HG03159 (cell line): Measurements from ENCODE around the gene RNGTT.
A peak's percentile ranks its signal among the peaks of the same experiment; 100 is the strongest.

ENCODE experiments used
- ATAC-seq: cut with Tn5 transposase; IDR thresholded peaks from one replicate; pipeline ENCODE4 v1.9.1; 2021; ENCODE audit warnings: mild to moderate bottlenecking, moderate library complexity; ENCODE audit not compliant: unreplicated experiment

The RNGTT gene

DNA sequence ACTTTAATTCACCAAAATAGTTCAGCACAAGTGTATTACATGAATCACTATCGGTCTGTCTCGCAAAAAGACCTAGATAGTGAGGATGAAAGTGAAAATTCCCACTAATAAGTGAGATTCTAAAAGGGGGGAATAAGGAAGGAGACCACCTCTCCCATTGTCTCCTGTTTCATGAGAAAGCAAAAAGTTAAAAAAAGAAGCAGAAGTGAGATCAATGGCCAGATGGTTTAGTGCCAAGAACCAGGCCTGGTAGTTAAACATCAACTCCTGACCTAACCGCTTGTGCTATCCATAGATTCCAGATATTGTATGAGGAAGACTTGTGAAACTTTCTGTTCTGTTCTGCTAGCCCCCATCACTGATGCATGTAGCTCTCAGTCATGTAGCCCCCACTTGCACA, 293.0 kb downstream of the RNGTT start:
- no peak for ATAC-seq

DNA sequence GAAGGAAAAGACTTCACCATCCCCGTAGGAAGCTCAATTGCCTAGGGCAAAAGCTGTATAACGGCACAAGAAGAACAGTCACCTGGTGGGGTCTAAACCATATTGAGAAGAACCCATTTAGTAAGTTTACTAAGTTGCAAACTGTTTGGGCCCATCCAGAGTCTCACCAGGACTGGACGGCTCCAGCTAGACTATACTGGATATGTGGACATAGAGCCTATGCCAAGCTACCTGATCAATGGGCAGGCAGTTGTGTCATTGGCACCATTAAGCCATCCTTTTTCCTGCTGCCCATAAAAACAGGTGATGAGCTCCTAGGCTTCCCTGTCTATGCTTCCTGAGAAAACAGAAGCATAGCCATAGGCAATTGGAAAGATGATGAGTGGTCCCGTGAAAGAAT, 293.9 kb downstream of the RNGTT start:
- no peak for ATAC-seq

DNA sequence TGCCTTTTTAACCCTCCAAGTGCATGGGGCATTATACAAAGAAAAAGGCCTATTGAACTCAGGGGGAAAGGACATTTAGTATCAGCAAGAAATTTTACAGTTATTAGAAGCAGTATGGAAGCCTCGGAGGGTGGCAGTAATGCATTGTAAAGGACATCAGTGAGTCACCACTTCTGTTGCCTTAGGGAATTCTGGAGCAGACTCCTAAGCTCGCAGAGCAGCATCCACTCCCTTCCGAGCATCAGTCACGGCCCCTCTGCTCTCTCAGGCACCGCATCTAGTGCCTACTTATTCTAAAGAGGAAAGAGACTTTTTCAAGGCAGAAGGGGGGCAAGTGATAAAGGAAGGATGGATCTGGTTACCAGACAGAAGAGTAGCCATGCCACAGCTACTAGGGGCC, 296.5 kb downstream of the RNGTT start:
- ATAC-seq, result no peak

DNA sequence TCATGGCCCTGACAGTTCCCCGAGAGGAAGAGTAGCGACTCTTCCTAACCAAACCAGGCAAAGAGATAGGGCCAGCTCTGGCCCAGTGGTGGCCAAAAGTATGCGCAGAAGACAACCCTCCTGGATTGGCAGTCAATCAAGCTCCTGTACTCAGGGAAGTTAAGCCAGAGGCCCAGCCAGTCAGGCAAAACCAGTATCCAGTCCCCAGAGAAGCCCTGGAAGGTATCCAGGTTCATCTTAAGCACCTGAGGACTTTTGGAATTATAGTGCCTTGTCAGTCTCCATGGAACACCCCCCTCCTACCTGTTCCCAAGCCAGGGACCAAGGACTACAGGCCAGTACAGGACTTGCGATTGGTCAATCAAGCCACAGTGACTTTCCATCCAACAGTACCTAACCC, 298.3 kb downstream of the RNGTT start:
- ATAC-seq, result no peak

DNA sequence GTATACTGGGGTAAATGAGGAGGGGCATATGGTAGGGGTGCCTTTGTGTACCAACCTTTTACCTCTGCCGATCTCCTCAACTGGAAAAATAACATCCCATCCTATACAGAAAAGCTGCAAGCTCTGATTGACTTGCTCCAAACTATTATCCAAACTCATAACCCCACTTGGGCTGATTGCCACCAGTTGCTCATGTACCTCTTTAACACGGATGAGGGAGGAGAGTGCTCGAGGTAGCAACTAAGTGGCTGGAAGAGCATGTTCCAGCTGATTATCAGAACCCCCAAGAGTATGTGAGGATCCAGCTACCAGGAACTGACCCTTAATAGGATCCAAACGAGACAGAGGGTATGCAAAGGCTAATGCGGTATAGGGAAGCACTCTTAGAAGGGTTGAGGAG, 299.6 kb downstream of the RNGTT start:
- no peak for ATAC-seq

DNA sequence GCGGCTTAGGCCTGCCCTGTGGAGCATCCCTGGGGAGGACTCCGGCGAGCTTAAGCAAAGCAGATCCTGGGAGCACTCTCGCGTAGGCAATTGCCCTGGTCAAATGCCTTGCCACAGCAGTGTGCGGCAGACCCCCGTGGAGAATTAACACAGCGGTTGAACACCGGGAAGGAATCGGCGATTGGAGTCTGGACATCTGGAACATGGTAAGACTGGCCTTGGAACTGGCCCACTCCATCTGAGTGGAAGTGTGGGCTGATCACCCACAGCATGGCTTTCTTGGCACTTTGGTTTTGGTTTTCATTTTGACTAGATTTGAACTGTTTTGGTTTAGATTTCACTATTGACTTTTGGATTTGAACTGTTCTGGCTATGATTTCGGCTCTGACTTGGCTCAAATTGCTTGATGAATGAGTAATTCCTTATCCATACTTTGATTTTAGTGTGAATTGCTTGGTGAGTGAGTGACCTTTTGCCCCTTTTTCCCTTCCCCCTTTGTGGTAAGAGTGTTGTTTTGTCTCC, 300.7 kb downstream of the RNGTT start:
- ATAC-seq, result peak; percentile 52

DNA sequence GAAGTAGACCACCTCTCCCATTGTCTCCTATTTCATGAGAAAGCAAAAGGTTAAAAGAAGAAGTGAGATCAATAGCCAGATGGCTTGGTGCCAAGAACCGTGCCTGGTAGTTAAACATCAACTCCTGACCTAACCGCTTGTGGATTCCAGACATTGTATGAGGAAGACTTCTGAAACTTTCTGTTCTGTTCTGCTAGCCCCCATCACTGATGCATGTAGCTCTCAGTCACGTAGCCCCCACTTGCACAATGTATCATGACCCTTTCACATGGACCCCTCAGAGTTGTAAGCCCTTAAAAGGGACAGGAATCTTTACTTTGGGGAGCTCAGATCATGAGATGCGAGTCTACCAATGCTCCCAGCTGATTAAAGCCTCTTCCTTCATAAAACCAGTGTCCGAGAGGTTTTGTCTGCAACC, 301.2 kb downstream of the RNGTT start:
- ATAC-seq, result peak; percentile 70

DNA sequence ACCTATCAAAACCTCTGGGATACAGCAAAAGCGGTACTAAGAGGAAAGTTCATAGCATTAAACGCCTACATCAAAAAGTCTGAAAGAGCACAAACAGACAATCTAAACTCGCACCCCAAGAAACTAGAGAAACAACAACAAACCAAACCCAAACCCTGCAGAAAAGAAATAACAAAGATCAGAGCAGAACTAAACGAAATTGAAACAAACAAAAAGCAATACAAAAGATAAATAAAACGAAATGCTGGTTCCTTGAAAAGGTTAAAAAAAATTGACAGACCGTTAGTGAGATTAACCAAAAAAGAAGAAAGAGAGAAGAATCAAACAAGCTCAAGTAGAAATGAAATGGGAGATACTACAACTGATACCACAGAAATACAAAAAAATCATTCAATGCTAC, 302.3 kb downstream of the RNGTT start:
- no peak for ATAC-seq

DNA sequence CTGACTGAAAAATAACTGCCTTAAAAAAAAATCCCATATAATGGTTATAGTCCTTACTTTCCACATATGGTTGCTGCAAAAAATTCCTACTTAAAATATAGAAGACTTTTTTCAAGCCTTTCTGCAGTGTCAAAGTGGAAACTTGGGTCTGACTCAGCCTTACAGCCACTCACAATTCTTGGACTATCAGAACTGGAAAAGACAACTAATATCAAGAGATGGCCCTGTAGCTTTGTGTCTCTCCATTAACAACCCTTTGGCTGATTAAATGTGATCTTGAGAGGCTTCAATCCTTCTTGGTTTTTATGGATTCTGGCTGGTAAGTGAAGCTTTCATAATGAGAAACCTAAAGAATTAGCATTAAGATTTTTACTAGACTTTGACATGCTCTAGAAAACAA, 307.8 kb downstream of the RNGTT start:
- no peak for ATAC-seq

DNA sequence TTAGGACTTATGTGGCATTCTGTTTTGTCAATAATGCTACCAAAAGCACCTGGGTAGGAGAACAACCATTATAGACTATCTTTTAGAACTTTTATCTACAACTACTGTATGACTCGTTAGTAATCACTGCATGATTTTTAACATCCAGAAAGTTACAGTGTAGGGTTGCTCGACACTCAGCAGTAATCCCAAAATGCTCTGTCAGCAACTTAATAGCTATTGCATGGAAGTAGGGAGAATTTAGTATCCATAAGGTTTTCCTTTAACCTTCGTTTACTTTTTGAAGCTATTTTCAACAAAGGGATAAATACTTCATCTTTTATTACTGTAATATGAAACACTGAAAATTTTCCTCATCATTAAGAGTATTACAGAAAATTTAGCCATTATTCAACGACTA, 309.5 kb downstream of the RNGTT start:
- no peak for ATAC-seq

DNA sequence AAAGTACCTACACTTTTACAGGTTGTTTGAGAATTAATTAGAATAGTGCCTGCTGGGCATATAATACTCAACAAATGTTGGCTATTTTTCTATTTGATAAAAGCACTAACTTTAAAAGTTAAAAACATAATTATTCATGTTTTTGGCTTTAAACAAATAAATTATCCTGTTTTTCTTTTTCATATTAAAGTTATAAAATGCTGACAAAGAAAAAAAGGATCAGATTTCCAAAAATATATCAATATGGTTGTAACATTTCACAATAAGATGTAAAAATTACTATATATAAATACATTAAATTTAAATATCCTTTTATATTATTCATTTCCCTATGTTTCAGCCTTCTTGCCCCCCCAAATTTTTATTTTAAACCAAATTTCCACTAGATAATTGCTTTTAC, 312.0 kb downstream of the RNGTT start:
- ATAC-seq, result no peak

DNA sequence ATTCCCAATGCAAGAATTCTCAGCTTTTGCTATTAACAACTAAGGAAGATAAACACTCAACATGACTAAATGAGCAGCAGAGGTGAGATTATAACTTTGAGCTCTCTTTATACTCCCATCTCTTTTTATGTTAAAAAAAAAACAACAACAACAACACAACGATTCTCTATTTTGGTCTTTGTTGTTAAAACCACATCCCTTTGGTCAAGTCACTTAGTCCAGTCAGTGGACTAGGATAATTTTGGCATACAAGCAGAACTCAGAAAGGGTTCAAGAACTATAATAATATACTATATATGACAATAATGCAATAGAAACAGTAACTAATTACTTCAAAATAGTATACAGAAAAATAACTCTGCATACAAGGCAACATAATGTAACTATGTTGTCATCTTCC, 312.4 kb downstream of the RNGTT start:
- ATAC-seq, result no peak

DNA sequence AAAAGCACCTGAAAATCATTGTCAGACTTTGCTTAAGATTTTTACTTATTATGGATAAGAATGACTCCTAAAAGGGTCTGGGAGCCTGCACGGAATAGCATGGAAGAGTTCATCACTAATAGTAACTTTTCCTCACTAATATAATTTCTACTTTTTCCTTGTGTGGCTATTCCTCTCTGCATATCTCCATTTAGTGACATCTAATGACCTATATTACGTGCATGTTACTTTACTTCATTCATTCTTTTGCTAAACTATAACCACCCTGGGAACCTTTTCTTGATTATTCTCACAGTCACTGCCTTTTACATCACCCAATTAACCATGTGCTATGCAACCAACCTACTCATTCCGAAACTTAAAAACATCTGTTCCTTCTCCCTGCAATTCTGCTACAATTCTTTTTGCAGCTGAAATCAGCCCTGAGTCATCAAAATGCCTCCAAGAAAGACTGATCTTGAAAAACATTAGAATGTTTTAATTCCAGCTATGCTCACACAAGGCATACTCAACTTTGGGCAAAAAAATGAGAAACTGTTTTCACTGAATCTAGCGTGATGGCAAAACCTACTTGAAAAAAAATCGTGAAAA, 313.3 kb downstream of the RNGTT start:
- peak; percentile 96 for ATAC-seq

DNA sequence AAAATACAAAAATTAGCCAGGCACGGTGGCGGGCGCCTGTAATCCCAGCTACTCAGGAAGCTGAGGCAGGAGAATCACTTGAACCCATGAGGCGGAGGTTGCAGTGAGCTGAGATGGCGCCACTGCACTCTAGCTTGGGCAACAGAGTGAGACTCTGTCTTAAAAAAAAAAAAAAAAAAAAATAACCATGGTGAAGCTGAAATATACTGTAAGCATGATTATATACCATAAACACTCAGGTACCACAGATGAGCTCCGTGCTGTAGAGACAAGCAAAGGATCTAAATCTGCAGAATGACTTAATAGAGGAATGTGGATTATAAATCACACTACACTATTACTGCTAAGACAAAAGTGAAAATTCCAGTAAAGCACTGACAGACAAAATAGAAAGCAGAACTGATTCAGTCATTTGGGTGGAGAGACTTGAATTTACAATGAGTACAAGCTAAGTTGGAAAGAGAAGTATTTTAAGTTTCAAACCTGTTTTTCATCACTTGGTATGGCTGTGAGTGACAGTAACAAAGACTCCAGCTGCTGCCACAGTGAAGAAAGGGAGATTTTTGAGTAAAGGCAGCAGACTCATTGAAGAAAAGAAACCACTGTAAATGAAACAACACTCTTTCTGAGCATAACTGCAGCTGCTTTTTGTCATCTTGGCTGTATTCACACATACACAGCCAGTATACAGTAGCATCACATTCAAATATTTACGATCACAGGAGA, 322.1 kb downstream of the RNGTT start:
- ATAC-seq, result peak; percentile 96

DNA sequence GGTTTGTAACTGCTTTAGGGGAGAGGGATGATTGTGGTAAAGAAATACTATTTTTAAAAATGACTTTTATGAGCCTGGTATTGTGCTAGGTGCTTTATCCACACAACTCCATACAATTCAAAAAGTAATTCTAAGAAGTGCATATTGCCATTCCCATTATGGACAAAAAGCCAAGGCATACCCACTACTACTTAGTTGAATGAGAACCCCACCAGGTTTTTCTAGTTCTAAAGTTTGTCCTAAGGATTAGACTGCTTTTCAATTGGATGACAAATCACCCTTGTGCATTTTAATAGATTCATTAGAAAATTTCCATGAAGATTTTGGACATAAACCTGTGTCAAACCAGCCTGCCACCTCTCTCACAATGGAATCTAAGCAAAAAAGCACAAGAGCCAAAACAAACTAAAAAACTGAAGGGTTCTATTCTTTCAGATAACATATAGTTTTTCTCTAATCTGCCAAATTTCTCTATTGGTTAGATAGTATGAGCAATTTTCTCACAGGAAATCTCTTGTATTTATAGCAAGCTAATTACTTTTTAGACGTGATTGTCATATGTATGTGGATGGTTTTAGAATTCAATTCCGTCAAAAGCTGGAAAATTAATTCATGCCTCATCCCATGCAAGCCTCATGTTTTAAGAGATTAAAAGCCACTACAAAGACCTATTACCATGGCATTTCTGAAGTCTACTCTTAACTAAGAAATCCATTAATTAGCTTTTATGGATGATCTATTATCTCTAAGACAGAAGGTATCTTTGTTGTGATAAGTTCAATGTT, 325.5 kb downstream of the RNGTT start:
- no peak for ATAC-seq

DNA sequence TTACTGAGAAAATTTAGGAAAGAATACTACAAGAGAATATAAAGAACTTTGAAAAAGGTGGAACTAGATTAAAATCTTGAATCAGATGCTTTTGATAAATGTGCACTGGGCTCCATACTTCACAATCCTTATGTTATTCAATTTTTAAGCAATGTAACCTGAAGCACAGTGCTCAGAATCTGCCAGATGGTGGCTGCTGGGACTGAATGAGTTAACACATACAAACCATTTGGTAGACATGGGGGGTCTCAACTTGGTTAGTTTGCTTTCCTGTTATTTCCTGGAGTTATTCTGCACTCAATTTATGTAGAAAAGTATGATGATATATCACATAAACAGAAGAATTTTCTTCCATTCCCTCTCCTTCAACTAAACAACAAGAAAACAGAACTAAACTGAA, 326.5 kb downstream of the RNGTT start:
- ATAC-seq, result no peak

DNA sequence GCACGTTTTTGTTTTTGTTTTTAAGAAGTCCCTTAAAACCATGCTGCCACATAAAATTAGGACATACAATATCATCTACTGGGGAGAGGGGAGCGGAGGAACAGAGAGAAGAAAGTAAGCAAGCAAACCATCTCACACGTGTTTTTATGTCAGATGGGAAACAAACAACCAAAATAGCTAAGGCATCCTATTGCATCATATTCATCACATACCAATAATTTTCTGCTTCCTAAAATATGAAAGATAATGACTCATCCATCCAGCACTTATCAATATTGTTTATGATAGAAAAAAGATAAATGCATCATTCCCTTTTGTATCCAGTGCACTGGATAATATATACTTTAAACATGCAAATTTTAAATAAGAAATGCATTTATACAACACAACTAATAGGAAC, 329.6 kb downstream of the RNGTT start:
- no peak for ATAC-seq

DNA sequence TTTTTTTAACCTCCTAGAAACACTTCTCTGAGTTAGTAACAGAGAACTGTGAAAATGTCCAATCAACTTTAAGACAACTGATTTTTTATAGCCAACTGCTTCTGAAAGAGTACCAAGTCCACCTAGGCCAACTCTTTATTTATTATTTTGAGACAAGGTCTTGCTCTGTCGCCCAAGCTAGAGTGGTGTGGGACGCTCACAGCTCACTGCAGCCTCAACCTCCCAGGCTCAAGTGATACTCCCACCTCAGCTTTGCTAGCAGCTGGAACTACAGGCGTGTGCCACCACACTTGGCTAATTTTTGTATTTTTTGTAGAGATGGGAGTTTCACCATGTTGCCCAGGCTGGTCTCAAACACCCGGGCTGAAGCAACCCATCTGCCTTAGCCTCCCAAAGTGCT, 331.6 kb downstream of the RNGTT start:
- ATAC-seq, result no peak

DNA sequence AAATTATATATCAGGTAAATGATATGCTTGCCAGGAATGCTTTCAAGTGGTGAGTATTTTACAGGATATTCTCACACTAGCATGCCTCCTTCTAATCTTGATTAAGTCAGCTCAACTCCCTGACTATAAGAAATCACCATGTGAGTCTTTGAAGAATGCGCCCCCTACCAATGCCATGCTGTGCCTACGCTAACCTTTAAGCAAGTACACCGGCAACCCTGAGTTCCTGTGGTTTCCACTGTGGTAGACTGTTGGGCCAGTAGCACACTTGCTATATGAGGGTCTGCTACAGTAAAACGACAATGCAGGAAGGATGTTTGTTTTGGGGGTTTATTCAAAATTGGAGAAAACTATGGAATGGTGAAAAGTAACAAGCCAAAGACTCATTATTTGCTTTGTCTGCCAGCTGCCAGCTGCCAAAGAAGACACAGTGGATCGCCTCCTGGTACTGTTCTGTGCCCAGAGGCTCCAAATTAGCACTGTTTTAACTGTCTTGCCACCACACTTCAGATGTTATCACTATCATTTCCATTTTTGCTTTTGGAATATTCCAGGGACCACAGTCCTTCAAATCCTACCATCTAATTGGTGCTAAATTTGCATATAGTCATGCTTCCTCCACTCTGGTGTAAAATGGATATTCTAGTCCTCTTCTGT, 333.5 kb downstream of the RNGTT start:
- no peak for ATAC-seq

DNA sequence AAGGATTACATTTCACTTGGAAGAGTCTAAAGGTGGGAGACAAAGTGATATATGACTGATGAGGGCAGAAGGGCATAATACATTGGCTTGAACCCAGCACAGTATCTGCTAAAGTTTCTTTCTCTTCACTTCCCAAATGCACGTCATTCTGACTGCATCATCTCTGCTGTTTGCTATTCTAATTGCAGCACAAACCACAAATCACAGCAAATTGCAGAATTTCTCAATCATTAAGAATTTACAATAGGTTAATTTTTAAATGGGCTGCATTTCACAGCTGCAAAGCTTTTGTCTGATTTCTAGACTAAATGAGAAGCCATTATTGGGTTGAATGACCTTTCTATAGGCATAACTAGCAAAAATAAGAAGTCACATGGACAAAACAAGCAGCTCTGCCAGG, 337.0 kb downstream of the RNGTT start:
- no peak for ATAC-seq

DNA sequence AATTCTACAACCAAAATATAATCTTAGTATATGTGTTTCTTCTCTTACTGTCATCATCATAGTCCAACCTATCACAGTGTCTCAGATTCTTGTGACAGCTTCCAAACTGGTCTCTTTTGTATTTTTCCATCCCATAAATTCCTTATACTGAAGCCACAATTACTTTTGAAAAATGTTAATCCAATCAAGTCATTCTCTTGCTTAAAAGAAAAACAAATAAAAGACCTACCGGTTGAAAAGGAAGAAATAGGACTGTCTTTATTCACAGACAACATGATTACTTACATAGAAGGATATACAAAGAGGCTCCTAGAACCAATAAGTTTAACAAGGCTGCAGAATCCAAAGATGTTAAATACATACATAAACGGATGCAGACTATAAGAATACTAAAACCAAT, 339.9 kb downstream of the RNGTT start:
- no peak for ATAC-seq
